Endothelial cell of umbilical vein (primary cell): ENCODE measurements around the gene TTC4. TPM values are rescaled to one million over a fixed set of nuclear protein-coding genes. Genes with fewer than 3 reads are reported as not detected.

Source experiments
- BruUV-seq: library from RNA; stranded (reverse); fragments of 400-500 nt; replicated peaks from 2 replicates; lab custom pipeline; 2021; lab: Mats Ljungman, UMichigan
- CTCF ChIA-PET: fragments of 300-600, 350-600 bp; sonication (Branson Sonifier 250); formaldehyde crosslinking; loops from one replicate; lab custom pipeline; 2021; ENCODE audit warnings: antibody characterized with exemption, inconsistent platforms; lab: Charles Lee
- POLR2A ChIA-PET: fragments of 300-600, 350-600 bp; sonication (Branson Sonifier 250); formaldehyde crosslinking; loops from one replicate; lab custom pipeline; 2021; ENCODE audit warnings: antibody characterized with exemption, inconsistent platforms; lab: Charles Lee
- DNase-seq: peaks from one replicate; pipeline ENCODE4 v3.0.0-alpha.2; 2011; ENCODE audit warnings: low read depth, low spot score
- FAIRE-seq: peaks from 2 replicates; lab custom pipeline; 2011; peaks lifted over from hg19 to GRCh38; lab: Jason Lieb, UNC
- H2AFZ ChIP-seq: 2 replicates; pipeline ENCODE4 v1.6.0; 2012; ENCODE audit warnings: low read depth, low read length, control low read depth, inconsistent platforms
- H3K27ac ChIP-seq: 2 replicates; pipeline ENCODE4 v1.5.1; 2011; ENCODE audit warnings: low read depth, mild to moderate bottlenecking, control low read depth, low read length, moderate library complexity; ENCODE audit not compliant: insufficient read depth
- H3K27me3 ChIP-seq, 2 experiments: 2 replicates each; pipeline versions ENCODE4 v1.6.0 to v1.6.1; 2011; ENCODE audit warnings: low read length in 2 of 2, mixed read lengths in 1 of 2; ENCODE audit not compliant: control insufficient read depth in 2 of 2, insufficient read depth in 2 of 2
- H3K36me3 ChIP-seq, 2 experiments: 2 replicates in 1 of 2; 3 replicates in 1 of 2; pipeline ENCODE4 v1.5.1; 2011; ENCODE audit warnings: low read length in 2 of 2, mild to moderate bottlenecking in 1 of 2, moderate library complexity in 1 of 2; ENCODE audit not compliant: control insufficient read depth in 2 of 2, insufficient read depth in 2 of 2; ENCODE audit errors: extremely low read depth in 1 of 2
- H3K4me1 ChIP-seq: 3 replicates; pipeline ENCODE4 v1.5.1; 2011; ENCODE audit warnings: mild to moderate bottlenecking, low read length; ENCODE audit not compliant: control insufficient read depth, insufficient read depth; ENCODE audit errors: extremely low read depth
- H3K4me2 ChIP-seq: 2 replicates; pipeline ENCODE4 v1.6.1; 2011; ENCODE audit warnings: low read length, control low read depth, mixed read lengths; ENCODE audit not compliant: insufficient read depth
- H3K4me3 ChIP-seq, 3 experiments: fragments of 200-600 bp in 1 of 3; sonication (generic), shearing (Covaris generic) in 1 of 3; replicated peaks in 1 of 3; 2 replicates each; pipeline ENCODE4 v1.5.1; 2011 to 2016; ENCODE audit warnings: control low read depth in 3 of 3, low read length in 3 of 3, mild to moderate bottlenecking in 2 of 3, inconsistent platforms in 1 of 3, low read depth in 1 of 3, moderate library complexity in 1 of 3; ENCODE audit not compliant: insufficient read depth in 1 of 3
- H3K79me2 ChIP-seq: 2 replicates; pipeline ENCODE4 v1.6.0; 2012; ENCODE audit warnings: low read length, inconsistent platforms; ENCODE audit not compliant: control insufficient read depth, insufficient read depth
- H3K9ac ChIP-seq: replicated peaks from 2 replicates; pipeline ENCODE3; 2011; ENCODE audit warnings: low read length, control low read depth; ENCODE audit not compliant: insufficient read depth; ENCODE audit errors: extremely low read depth
- H3K9me1 ChIP-seq: replicated peaks from 3 replicates; pipeline ENCODE4 v1.6.0; 2011; ENCODE audit warnings: mild to moderate bottlenecking, low read length; ENCODE audit not compliant: control insufficient read depth, insufficient read depth; ENCODE audit errors: extremely low read depth
- H3K9me3 ChIP-seq: replicated peaks from 2 replicates; pipeline ENCODE4 v1.5.1; 2012; ENCODE audit warnings: low read length, inconsistent platforms; ENCODE audit not compliant: control insufficient read depth, insufficient read depth
- H4K20me1 ChIP-seq: replicated peaks from 2 replicates; pipeline ENCODE3; 2011; ENCODE audit warnings: mild to moderate bottlenecking, low read length; ENCODE audit not compliant: control insufficient read depth, insufficient read depth; ENCODE audit errors: extremely low read depth
- EZH2 ChIP-seq: IDR thresholded peaks from 2 replicates; pipeline ENCODE4 v1.6.1; 2012; ENCODE audit warnings: borderline replicate concordance, low read depth, mild to moderate bottlenecking, moderate library complexity, low read length, inconsistent platforms; ENCODE audit not compliant: severe bottlenecking
- FOS ChIP-seq: IDR thresholded peaks from 2 replicates; pipeline ENCODE4 v1.6.1; 2011; ENCODE audit warnings: mild to moderate bottlenecking, low read length, moderate library complexity, borderline replicate concordance; ENCODE audit not compliant: insufficient read depth
- GATA2 ChIP-seq: IDR thresholded peaks from 2 replicates; pipeline ENCODE4 v1.7.0; 2011; ENCODE audit warnings: low read depth, mild to moderate bottlenecking, moderate library complexity, mixed read lengths, low read length; ENCODE audit not compliant: insufficient read length, insufficient read depth
- JUN ChIP-seq: IDR thresholded peaks from 2 replicates; pipeline ENCODE4 v1.6.1; 2011; ENCODE audit warnings: borderline replicate concordance, low read depth; ENCODE audit not compliant: insufficient read length, insufficient read depth
- MYC ChIP-seq: IDR thresholded peaks from one replicate; pipeline ENCODE4 v1.6.1; 2011; ENCODE audit warnings: mild to moderate bottlenecking, low read depth, low read length
- POLR2A ChIP-seq: IDR thresholded peaks from 2 replicates; pipeline ENCODE4 v1.6.1; 2012; ENCODE audit warnings: low read depth, mild to moderate bottlenecking, control low read depth, low read length
- POLR2AphosphoS5 ChIP-seq: IDR thresholded peaks from 2 replicates; pipeline ENCODE4 v1.6.1; 2012; ENCODE audit warnings: low read depth, mild to moderate bottlenecking, control low read depth, low read length, moderate library complexity; ENCODE audit not compliant: insufficient read depth
- dilution Hi-C: fragments of 300-500 bp; cut with MboI; formaldehyde crosslinking; loops from one replicate; pipeline ENCODE4 v1.15.0; 2019; ENCODE audit warnings: low sequenced_read_pairs; ENCODE audit not compliant: extremely low pct_ligation_motif_present
- intact Hi-C: fragments of 100-400 bp; cut with micrococcal nuclease; formaldehyde crosslinking; loops from one replicate; pipeline ENCODE4 v1.10.0; 2022
- polyA plus RNA-seq, 4 experiments: library from polyadenylated mRNA; depleted of rRNA in 3 of 4; stranded (reverse) in 3 of 4; unstranded in 1 of 4; fragments of >200 nt; gene quantifications; 2 replicates each; pipeline versions ENCODE4 v1.2.1 to v1.2.3, GENCODE V29; 2011 to 2012; ENCODE audit warnings: missing spikeins in 1 of 4
- total RNA-seq: library from RNA; stranded (reverse); gene quantifications from 2 replicates; pipeline ENCODE4 v1.2.3, GENCODE V29; 2021
- TF ChIP-seq, protein P1 (sequence below): IDR thresholded peaks from 2 replicates; pipeline ENCODE4 v1.6.1; 2011; ENCODE audit not compliant: insufficient read depth, insufficient read length
- TF ChIP-seq, protein P2 (sequence below), 2 donors: IDR thresholded peaks; 1 replicate in 1 of 2; 2 replicates in 1 of 2; pipeline ENCODE4 v1.5.1; 2011; ENCODE audit warnings: low read length in 2 of 2, mild to moderate bottlenecking in 2 of 2, moderate library complexity in 2 of 2, control low read depth in 1 of 2, inconsistent platforms in 1 of 2, low read depth in 1 of 2; ENCODE audit not compliant: insufficient read depth in 1 of 2; ENCODE audit errors: extremely low read depth in 1 of 2

TTC4 gene
- total and polyA plus RNA-seq, 2 donors (not counting 3 experiments of a cell fraction or from before 2014, with no cell fraction given) = 19.2 to 28.8 TPM

DNA sequence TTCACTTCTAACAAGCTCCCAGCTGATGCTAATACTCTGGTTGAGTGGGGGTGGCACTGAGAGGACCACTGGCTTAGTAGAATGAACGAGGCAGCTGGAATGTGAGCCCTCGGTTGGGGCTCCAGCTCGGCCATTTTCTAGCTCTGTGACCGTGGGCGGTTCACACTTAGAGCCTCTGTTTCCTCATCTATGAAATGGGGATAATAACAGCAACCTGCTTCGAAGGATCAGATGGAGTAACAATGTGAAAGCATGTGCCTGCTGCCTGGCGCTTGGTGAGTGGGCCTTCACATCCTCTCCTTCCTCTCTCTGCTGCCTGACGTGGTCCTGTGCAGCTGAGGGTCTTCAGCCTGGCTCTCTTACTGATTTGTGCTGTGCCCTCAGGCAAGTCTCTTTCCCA is 20.9 kb upstream of the TTC4 start:
- FAIRE-seq = no peak
- ChIA-PET CTCF (no interaction called here), POLR2A (no interaction called here)
- no TSS peak for BruUV-seq
- no peaks in the 10 kb centered on the region for H3K9me3 ChIP-seq
- H3K27ac ChIP-seq = no peak overlapping the region
- H3K4me3 ChIP-seq = no peak overlapping the region
- no peak overlapping the region for H2AFZ ChIP-seq
- dilution Hi-C loops = no loop called here
- H3K4me2 ChIP-seq = no peak overlapping the region
- H3K9ac ChIP-seq = no peak overlapping the region
- no peaks in the 10 kb centered on the region for H4K20me1 ChIP-seq
- TF ChIP-seq POLR2A = no peak
- TF ChIP-seq, protein P1, sequence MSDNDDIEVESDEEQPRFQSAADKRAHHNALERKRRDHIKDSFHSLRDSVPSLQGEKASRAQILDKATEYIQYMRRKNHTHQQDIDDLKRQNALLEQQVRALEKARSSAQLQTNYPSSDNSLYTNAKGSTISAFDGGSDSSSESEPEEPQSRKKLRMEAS = no peak
- no peak for TF ChIP-seq POLR2AphosphoS5
- TF ChIP-seq MYC = no peak
- TF ChIP-seq EZH2 = no peak
- TF ChIP-seq JUN = no peak
- TF ChIP-seq FOS = no peak
- TF ChIP-seq, protein P2, sequence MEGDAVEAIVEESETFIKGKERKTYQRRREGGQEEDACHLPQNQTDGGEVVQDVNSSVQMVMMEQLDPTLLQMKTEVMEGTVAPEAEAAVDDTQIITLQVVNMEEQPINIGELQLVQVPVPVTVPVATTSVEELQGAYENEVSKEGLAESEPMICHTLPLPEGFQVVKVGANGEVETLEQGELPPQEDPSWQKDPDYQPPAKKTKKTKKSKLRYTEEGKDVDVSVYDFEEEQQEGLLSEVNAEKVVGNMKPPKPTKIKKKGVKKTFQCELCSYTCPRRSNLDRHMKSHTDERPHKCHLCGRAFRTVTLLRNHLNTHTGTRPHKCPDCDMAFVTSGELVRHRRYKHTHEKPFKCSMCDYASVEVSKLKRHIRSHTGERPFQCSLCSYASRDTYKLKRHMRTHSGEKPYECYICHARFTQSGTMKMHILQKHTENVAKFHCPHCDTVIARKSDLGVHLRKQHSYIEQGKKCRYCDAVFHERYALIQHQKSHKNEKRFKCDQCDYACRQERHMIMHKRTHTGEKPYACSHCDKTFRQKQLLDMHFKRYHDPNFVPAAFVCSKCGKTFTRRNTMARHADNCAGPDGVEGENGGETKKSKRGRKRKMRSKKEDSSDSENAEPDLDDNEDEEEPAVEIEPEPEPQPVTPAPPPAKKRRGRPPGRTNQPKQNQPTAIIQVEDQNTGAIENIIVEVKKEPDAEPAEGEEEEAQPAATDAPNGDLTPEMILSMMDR (IDR thresholded peaks at IDR 0.05; ENCODE audit: extremely low read depth in 1 of 2, insufficient read depth in 1 of 2, low read depth in 1 of 2, low read length in 2 of 2) = no peak
- TF ChIP-seq GATA2 = no peak
- no peaks in the 10 kb centered on the region for H3K4me1 ChIP-seq
- peaks cover 0 to 2% of the 10 kb centered on the region in 2 experiments for H3K27me3 ChIP-seq
- no peaks in the 10 kb centered on the region for H3K9me1 ChIP-seq
- intact Hi-C loops = no loop called here
- H3K36me3 ChIP-seq = no peaks in the 10 kb centered on the region
- no peak for DNase-seq
- H3K79me2 ChIP-seq = no peaks in the 10 kb centered on the region
